ENCODE data around the gene ADGRD1.
"Not testable (repeated sequence)": the region's sequence is repeated elsewhere in the genome, so short reads cannot be mapped to it uniquely, and the experiment has no call there.

The ADGRD1 gene

GRCh38 chr12:131121705-131122405 is 168.1 kb downstream of the ADGRD1 start:
- DNase-seq (ENCODE audit: low read depth), result no peak

GRCh38 chr12:131122631-131123030 is 168.9 kb downstream of the ADGRD1 start:
- no peak for DNase-seq (ENCODE audit: low read depth)

- DNase-seq (ENCODE audit: low read depth), result no peak
Observed at GRCh38 chr12:131123817-131124216, 170.1 kb downstream of the ADGRD1 start.

- no peak for DNase-seq (ENCODE audit: low read depth)
Observed at GRCh38 chr12:131124487-131125280, 171.0 kb downstream of the ADGRD1 start.

GRCh38 chr12:131126662-131127173 is 173.0 kb downstream of the ADGRD1 start:
- DNase-seq (ENCODE audit: low read depth), result no peak

- no peak for DNase-seq (ENCODE audit: low read depth)
Observed at GRCh38 chr12:131128556-131128955, 174.8 kb downstream of the ADGRD1 start.

GRCh38 chr12:131128966-131129619 is 175.4 kb downstream of the ADGRD1 start:
- not testable (repeated sequence) for DNase-seq (ENCODE audit: low read depth)

GRCh38 chr12:131129839-131130238 is 176.1 kb downstream of the ADGRD1 start:
- DNase-seq (ENCODE audit: low read depth), result peak; percentile 14

- DNase-seq (ENCODE audit: low read depth), result no peak
Observed at GRCh38 chr12:131130311-131130911, 176.7 kb downstream of the ADGRD1 start.

- no peak for DNase-seq (ENCODE audit: low read depth)
Observed at GRCh38 chr12:131131077-131131807, 177.5 kb downstream of the ADGRD1 start.

- DNase-seq (ENCODE audit: low read depth), result no peak
Observed at GRCh38 chr12:131131808-131132117, 178.1 kb downstream of the ADGRD1 start.

GRCh38 chr12:131132118-131132892 is 178.6 kb downstream of the ADGRD1 start:
- DNase-seq (ENCODE audit: low read depth), result peak; percentile 9

GRCh38 chr12:131133015-131133905 is 179.6 kb downstream of the ADGRD1 start:
- no peak for DNase-seq (ENCODE audit: low read depth)

GRCh38 chr12:131133994-131134393 is 180.3 kb downstream of the ADGRD1 start:
- DNase-seq (ENCODE audit: low read depth), result no peak

GRCh38 chr12:131134523-131135310 is 181.0 kb downstream of the ADGRD1 start:
- DNase-seq (ENCODE audit: low read depth), result no peak

GRCh38 chr12:131135311-131135785 is 181.6 kb downstream of the ADGRD1 start:
- no peak for DNase-seq (ENCODE audit: low read depth)

- no peak for DNase-seq (ENCODE audit: low read depth)
Observed at GRCh38 chr12:131135786-131136538, 182.3 kb downstream of the ADGRD1 start.

GRCh38 chr12:131136539-131136872 is 182.8 kb downstream of the ADGRD1 start:
- DNase-seq (ENCODE audit: low read depth), result no peak
